ENCODE measurements around the gene NTM.

The NTM gene

GRCh38 chr11:132245403-132246385, 875.3 kb downstream of the NTM start:
- Histone ChIP-seq H3K4me3 (ENCODE audit: low read depth, low read length, poor library complexity, severe bottlenecking) (no peak overlapping the region), H3K9me2 (ENCODE audit: low read depth, low read length) (no peaks in the 10 kb centered on the region), H3K4me1 (ENCODE audit: insufficient read depth, low read length, severe bottlenecking) (no peaks in the 10 kb centered on the region), H3K36me3 (ENCODE audit: insufficient read depth, low read length) (no peaks in the 10 kb centered on the region), H4K20me1 (ENCODE audit: insufficient read depth, low read length) (no peaks in the 10 kb centered on the region), H3K79me2 (ENCODE audit: insufficient read depth, low read length) (no peaks in the 10 kb centered on the region), H3K27me3 (ENCODE audit: insufficient read depth, low read length) (no peaks in the 10 kb centered on the region), H3K9me3 (ENCODE audit: low read length) (no peaks in the 10 kb centered on the region), H3K4me2 (ENCODE audit: low read length) (no peak overlapping the region), H3F3A (ENCODE audit: insufficient read depth, low read length) (no peaks in the 10 kb centered on the region), H3K9ac (ENCODE audit: low read length) (no peak overlapping the region), H2AFZ (ENCODE audit: low read length) (no peak overlapping the region), H3K27ac (ENCODE audit: low read depth, low read length, poor library complexity, severe bottlenecking) (no peak overlapping the region)
- TF ChIP-seq EZH2 (IDR thresholded peaks at IDR 0.05; ENCODE audit: borderline replicate concordance, low read length) (no peak), CTCF (IDR thresholded peaks at IDR 0.05; ENCODE audit: low read length) (no peak)

GRCh38 chr11:132248580-132248979, 878.2 kb downstream of the NTM start:
- Histone ChIP-seq H3K9me2 (ENCODE audit: low read depth, low read length) (no peaks in the 10 kb centered on the region), H3K79me2 (ENCODE audit: insufficient read depth, low read length) (no peaks in the 10 kb centered on the region), H3K4me3 (ENCODE audit: low read depth, low read length, poor library complexity, severe bottlenecking) (no peak overlapping the region), H3K36me3 (ENCODE audit: insufficient read depth, low read length) (no peaks in the 10 kb centered on the region), H3K9ac (ENCODE audit: low read length) (no peak overlapping the region), H3K27ac (ENCODE audit: low read depth, low read length, poor library complexity, severe bottlenecking) (no peak overlapping the region), H3K27me3 (ENCODE audit: insufficient read depth, low read length) (no peaks in the 10 kb centered on the region), H3K4me2 (ENCODE audit: low read length) (no peak overlapping the region), H3K9me3 (ENCODE audit: low read length) (no peaks in the 10 kb centered on the region), H2AFZ (ENCODE audit: low read length) (no peak overlapping the region), H3F3A (ENCODE audit: insufficient read depth, low read length) (no peaks in the 10 kb centered on the region), H3K4me1 (ENCODE audit: insufficient read depth, low read length, severe bottlenecking) (no peaks in the 10 kb centered on the region), H4K20me1 (ENCODE audit: insufficient read depth, low read length) (no peaks in the 10 kb centered on the region)
- TF ChIP-seq EZH2 (IDR thresholded peaks at IDR 0.05; ENCODE audit: borderline replicate concordance, low read length) = no peak
- no peak for TF ChIP-seq CTCF (IDR thresholded peaks at IDR 0.05; ENCODE audit: low read length)

- Histone ChIP-seq H3K9me3 (ENCODE audit: low read length) (no peaks in the 10 kb centered on the region), H2AFZ (ENCODE audit: low read length) (no peak overlapping the region), H3K27ac (ENCODE audit: low read depth, low read length, poor library complexity, severe bottlenecking) (no peak overlapping the region), H3F3A (ENCODE audit: insufficient read depth, low read length) (no peaks in the 10 kb centered on the region), H3K4me2 (ENCODE audit: low read length) (no peak overlapping the region), H3K79me2 (ENCODE audit: insufficient read depth, low read length) (no peaks in the 10 kb centered on the region), H3K36me3 (ENCODE audit: insufficient read depth, low read length) (no peaks in the 10 kb centered on the region), H3K4me3 (ENCODE audit: low read depth, low read length, poor library complexity, severe bottlenecking) (no peak overlapping the region), H4K20me1 (ENCODE audit: insufficient read depth, low read length) (no peaks in the 10 kb centered on the region), H3K9me2 (ENCODE audit: low read depth, low read length) (no peaks in the 10 kb centered on the region), H3K4me1 (ENCODE audit: insufficient read depth, low read length, severe bottlenecking) (no peaks in the 10 kb centered on the region), H3K9ac (ENCODE audit: low read length) (no peak overlapping the region), H3K27me3 (ENCODE audit: insufficient read depth, low read length) (no peaks in the 10 kb centered on the region)
- TF ChIP-seq EZH2 (IDR thresholded peaks at IDR 0.05; ENCODE audit: borderline replicate concordance, low read length) (no peak), CTCF (IDR thresholded peaks at IDR 0.05; ENCODE audit: low read length) (no peak)
Measured at GRCh38 chr11:132249256-132249655, 878.8 kb downstream of the NTM start.

Measured in OCI-LY1 (cell line).